Measurements from ENCODE around the gene ATP13A4.

ATP13A4 gene

DNA sequence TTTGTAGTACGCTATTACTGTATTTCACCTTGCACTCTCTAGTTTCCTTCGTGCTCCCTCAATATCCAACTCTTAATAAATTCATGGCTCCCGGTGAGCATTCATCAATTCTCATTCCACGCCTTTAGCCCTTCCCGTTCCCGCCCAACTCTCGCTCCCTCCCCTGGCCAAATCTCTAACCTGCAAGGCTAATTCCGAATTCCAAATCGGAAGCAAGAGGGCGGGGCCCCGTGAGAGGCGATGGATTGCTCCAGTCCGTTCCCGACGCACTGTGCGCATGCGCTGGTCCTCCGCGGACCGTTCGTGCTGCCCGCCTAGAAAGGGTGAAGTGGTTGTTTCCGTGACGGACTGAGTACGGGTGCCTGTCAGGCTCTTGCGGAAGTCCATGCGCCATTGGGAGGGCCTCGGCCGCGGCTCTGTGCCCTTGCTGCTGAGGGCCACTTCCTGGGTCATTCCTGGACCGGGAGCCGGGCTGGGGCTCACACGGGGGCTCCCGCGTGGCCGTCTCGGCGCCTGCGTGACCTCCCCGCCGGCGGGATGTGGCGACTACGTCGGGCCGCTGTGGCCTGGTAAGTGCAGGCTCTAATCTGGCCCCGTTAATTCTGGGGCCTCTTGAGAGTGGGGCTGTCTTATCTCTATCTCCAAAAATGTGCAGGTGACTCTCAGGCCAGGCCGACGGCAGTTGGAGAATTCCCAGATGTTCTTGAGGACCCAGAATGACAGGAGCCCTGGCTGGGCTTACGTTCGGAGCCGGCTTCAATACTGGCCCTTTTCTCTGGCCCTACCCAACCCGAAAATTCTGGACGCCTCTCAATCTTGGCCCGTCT lies 38.4 kb upstream of the ATP13A4 start, which contains the start of gene OPA1:
Gene OPA1 (plus strand): TSS at position 368 of the 827 bp plus-strand sequence. CDS start 170 bp downstream, at position 538.
- peak within 1 kb of the TSS; percentile 84 for H3K4me3 ChIP-seq (ENCODE audit: insufficient read length, low read depth)
- peaks cover 8% of the 10 kb centered on the region for H3K27me3 ChIP-seq (ENCODE audit: insufficient read depth, insufficient read length)
- H3K9ac ChIP-seq (ENCODE audit: insufficient read length, low read depth), result peak within 1 kb of the TSS; percentile 84
- H3K36me3 ChIP-seq (ENCODE audit: insufficient read depth, insufficient read length, low read length), result peaks cover 17% of the 10 kb centered on the region
- TF ChIP-seq ZNF274 (IDR thresholded peaks at IDR 0.05; ENCODE audit: low read depth, low read length) (no peak), YY1 (IDR thresholded peaks at IDR 0.05; ENCODE audit: insufficient read depth, insufficient read length) (peak; percentile 61), SUZ12 (IDR thresholded peaks at IDR 0.05; ENCODE audit: extremely low read depth, insufficient read depth, insufficient read length) (no peak)
- H3K9me3 ChIP-seq (ENCODE audit: insufficient read depth, low read length), result no peaks in the 10 kb centered on the region
- peak; percentile 99 for DNase-seq (ENCODE audit: low read depth, low spot score)
- H3K4me1 ChIP-seq (ENCODE audit: insufficient read depth, insufficient read length), result peaks cover 3% of the 10 kb centered on the region

DNA sequence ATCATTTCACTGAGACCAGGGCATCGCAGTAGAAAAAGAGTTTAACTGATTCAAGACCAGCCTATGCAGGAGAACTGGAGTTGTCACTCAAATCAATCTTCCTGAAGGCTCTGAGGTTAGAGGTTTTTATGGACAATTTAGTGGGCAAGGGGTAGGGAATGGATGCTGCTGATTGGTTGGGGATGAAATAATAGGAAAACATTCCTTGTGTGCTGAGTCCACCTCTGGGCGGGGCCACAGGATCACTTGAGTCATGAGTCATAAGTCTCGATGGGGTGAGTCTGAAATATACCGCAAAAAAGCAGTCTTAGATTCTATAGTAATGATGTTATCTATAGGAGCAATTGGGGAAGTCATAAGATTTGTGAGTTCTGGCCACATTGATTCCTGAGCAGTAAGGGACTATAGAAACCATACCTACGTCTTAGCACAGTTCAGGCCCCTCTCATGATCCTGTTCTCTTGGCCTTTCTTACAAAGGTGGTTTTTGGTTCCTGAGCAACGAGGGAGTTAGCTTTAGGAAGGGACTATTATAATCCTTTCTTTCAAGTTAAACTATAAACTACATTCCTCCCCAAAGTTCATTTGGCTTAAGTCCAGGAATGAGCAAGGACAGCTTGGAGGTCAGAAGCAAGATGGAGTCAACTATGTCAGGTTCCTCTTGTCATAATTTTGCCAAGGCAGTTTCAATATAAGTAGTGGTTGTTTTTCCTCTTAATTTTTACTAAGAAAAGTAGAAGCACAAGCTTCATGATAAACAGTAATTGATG lies 35.6 kb upstream of the ATP13A4 start:
- no peak for DNase-seq (ENCODE audit: low read depth, low spot score)
- peaks cover 3% of the 10 kb centered on the region for H3K4me1 ChIP-seq (ENCODE audit: insufficient read depth, insufficient read length)
- H3K36me3 ChIP-seq (ENCODE audit: insufficient read depth, insufficient read length, low read length), result no peaks in the 10 kb centered on the region
- TF ChIP-seq ZNF274 (IDR thresholded peaks at IDR 0.05; ENCODE audit: low read depth, low read length) (no peak), YY1 (IDR thresholded peaks at IDR 0.05; ENCODE audit: insufficient read depth, insufficient read length) (no peak), SUZ12 (IDR thresholded peaks at IDR 0.05; ENCODE audit: extremely low read depth, insufficient read depth, insufficient read length) (no peak)
- H3K9ac ChIP-seq (ENCODE audit: insufficient read length, low read depth), result no peak overlapping the region
- no peaks in the 10 kb centered on the region for H3K9me3 ChIP-seq (ENCODE audit: insufficient read depth, low read length)
- H3K4me3 ChIP-seq (ENCODE audit: insufficient read length, low read depth), result no peak overlapping the region
- H3K27me3 ChIP-seq (ENCODE audit: insufficient read depth, insufficient read length), result peaks cover 8% of the 10 kb centered on the region

DNA sequence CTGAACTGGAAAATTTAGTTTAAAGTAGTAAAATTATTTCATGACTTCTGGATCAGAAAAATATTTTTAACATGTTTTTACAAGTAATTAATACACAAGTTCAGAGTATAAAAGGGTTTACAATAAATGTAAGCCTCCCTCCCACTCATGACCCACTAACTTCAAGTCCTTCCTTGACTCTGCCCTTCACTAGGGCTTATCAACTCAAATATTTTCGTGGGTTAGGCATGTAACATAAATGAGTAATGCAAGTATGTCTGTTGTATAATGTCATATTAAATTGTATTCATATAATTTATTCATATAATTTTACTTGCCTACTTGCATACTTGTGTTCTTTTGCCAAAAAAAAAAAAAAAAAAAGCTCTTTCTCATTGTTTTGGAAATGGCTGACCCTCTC lies 34.9 kb upstream of the ATP13A4 start:
- Histone ChIP-seq H3K4me3 (ENCODE audit: insufficient read length, low read depth) (no peak overlapping the region), H3K27me3 (ENCODE audit: insufficient read depth, insufficient read length) (peaks cover 8% of the 10 kb centered on the region), H3K4me1 (ENCODE audit: insufficient read depth, insufficient read length) (peaks cover 3% of the 10 kb centered on the region), H3K36me3 (ENCODE audit: insufficient read depth, insufficient read length, low read length) (no peaks in the 10 kb centered on the region), H3K9ac (ENCODE audit: insufficient read length, low read depth) (no peak overlapping the region), H3K9me3 (ENCODE audit: insufficient read depth, low read length) (no peaks in the 10 kb centered on the region)
- no peak for DNase-seq (ENCODE audit: low read depth, low spot score)
- TF ChIP-seq YY1 (IDR thresholded peaks at IDR 0.05; ENCODE audit: insufficient read depth, insufficient read length), result no peak
- no peak for TF ChIP-seq SUZ12 (IDR thresholded peaks at IDR 0.05; ENCODE audit: extremely low read depth, insufficient read depth, insufficient read length)
- TF ChIP-seq ZNF274 (IDR thresholded peaks at IDR 0.05; ENCODE audit: low read depth, low read length), result no peak

DNA sequence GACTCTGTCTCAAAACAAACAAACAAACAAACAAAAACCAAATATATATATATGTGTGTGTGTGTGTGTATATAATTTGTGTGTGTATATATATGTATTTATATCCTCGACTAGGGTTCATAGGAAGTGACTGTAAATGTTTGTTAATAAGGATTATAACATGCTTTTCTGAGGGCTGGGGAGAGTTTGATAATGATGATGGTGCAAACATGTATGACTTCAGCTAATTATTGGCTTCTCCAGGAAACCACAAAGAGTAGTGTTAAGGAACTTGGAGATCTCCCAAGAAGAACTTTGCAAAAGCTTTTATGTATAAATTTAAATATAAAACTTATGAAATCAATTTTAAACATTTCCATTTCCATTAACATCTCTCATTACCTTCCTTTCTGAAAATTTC lies 34.4 kb upstream of the ATP13A4 start:
- DNase-seq (ENCODE audit: low read depth, low spot score), result no peak
- no peaks in the 10 kb centered on the region for H3K36me3 ChIP-seq (ENCODE audit: insufficient read depth, insufficient read length, low read length)
- H3K9me3 ChIP-seq (ENCODE audit: insufficient read depth, low read length), result no peaks in the 10 kb centered on the region
- no peak overlapping the region for H3K9ac ChIP-seq (ENCODE audit: insufficient read length, low read depth)
- H3K4me1 ChIP-seq (ENCODE audit: insufficient read depth, insufficient read length), result peaks cover 3% of the 10 kb centered on the region
- peaks cover 8% of the 10 kb centered on the region for H3K27me3 ChIP-seq (ENCODE audit: insufficient read depth, insufficient read length)
- TF ChIP-seq ZNF274 (IDR thresholded peaks at IDR 0.05; ENCODE audit: low read depth, low read length) (no peak), SUZ12 (IDR thresholded peaks at IDR 0.05; ENCODE audit: extremely low read depth, insufficient read depth, insufficient read length) (no peak), YY1 (IDR thresholded peaks at IDR 0.05; ENCODE audit: insufficient read depth, insufficient read length) (no peak)
- H3K4me3 ChIP-seq (ENCODE audit: insufficient read length, low read depth), result no peak overlapping the region

DNA sequence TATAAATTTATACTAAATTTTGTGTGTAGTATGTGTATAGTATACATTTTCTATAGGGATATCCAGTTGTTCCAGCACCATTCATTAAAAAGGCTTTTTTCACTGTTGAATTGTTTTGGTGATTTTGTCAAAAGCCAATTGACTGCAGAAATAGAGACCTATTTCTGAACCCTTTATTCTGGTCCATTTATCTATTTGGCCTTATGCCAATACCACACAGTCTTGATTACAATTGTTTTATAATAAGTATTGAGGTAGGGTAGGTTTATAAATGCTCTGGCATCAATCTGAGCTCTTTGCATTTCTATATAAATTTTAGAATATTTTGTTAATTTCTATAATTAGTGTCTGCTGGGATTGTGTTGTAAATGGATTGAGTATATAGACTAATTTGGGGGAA lies 31.8 kb upstream of the ATP13A4 start:
- H3K4me1 ChIP-seq (ENCODE audit: insufficient read depth, insufficient read length), result peaks cover 3% of the 10 kb centered on the region
- no peak overlapping the region for H3K4me3 ChIP-seq (ENCODE audit: insufficient read length, low read depth)
- no peaks in the 10 kb centered on the region for H3K27me3 ChIP-seq (ENCODE audit: insufficient read depth, insufficient read length)
- DNase-seq (ENCODE audit: low read depth, low spot score), result no peak
- H3K9ac ChIP-seq (ENCODE audit: insufficient read length, low read depth), result no peak overlapping the region
- H3K9me3 ChIP-seq (ENCODE audit: insufficient read depth, low read length), result no peaks in the 10 kb centered on the region
- TF ChIP-seq ZNF274 (IDR thresholded peaks at IDR 0.05; ENCODE audit: low read depth, low read length) (no peak), SUZ12 (IDR thresholded peaks at IDR 0.05; ENCODE audit: extremely low read depth, insufficient read depth, insufficient read length) (no peak), YY1 (IDR thresholded peaks at IDR 0.05; ENCODE audit: insufficient read depth, insufficient read length) (no peak)
- no peaks in the 10 kb centered on the region for H3K36me3 ChIP-seq (ENCODE audit: insufficient read depth, insufficient read length, low read length)

DNA sequence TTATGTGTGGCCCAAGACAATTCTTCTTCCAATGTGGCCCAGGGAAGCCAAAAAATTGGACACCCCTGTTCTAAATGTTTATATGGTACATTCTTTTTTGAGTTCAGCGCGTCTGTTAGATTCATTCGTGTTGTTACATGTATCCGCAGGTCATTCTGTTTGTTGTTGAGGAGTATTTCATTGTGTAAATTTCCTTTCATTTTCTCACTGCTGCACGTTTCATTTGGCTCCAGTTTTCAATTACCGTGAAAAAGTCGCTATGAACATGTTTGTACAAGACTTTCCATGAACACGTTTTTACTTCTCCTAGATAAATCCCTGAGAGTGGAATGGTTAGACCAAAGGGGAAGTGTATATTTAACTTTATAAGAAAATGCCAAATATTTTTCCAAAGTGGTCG lies 30.8 kb upstream of the ATP13A4 start:
- Histone ChIP-seq H3K36me3 (ENCODE audit: insufficient read depth, insufficient read length, low read length) (no peaks in the 10 kb centered on the region), H3K9ac (ENCODE audit: insufficient read length, low read depth) (no peak overlapping the region), H3K27me3 (ENCODE audit: insufficient read depth, insufficient read length) (no peaks in the 10 kb centered on the region), H3K4me3 (ENCODE audit: insufficient read length, low read depth) (no peak overlapping the region), H3K4me1 (ENCODE audit: insufficient read depth, insufficient read length) (peaks cover 3% of the 10 kb centered on the region), H3K9me3 (ENCODE audit: insufficient read depth, low read length) (no peaks in the 10 kb centered on the region)
- TF ChIP-seq SUZ12 (IDR thresholded peaks at IDR 0.05; ENCODE audit: extremely low read depth, insufficient read depth, insufficient read length), result no peak
- TF ChIP-seq YY1 (IDR thresholded peaks at IDR 0.05; ENCODE audit: insufficient read depth, insufficient read length), result no peak
- no peak for TF ChIP-seq ZNF274 (IDR thresholded peaks at IDR 0.05; ENCODE audit: low read depth, low read length)
- no peak for DNase-seq (ENCODE audit: low read depth, low spot score)
